GM18951 (cell line): ENCODE measurements around the gene C6orf62.
"Not testable (repeated sequence)": the region's sequence is repeated elsewhere in the genome, so short reads cannot be mapped to it uniquely, and the experiment has no call there.

ENCODE experiments used
- POLR2A ChIP-seq: IDR thresholded peaks from 4 replicates; pipeline ENCODE4 v1.6.1; 2011; ENCODE audit warnings: mild to moderate bottlenecking; ENCODE audit not compliant: insufficient read length, insufficient read depth; ENCODE audit errors: extremely low read depth
- in situ Hi-C: fragments of 300-500 bp; cut with MboI; formaldehyde crosslinking; loops from one replicate; pipeline ENCODE4 v1.12.0; 2022; ENCODE audit warnings: low sequenced_read_pairs, mixed read lengths, inconsistent platforms; ENCODE audit not compliant: unreplicated experiment

C6orf62 gene

GRCh38 chr6:24719125-24719971, at the start of gene C6orf62:
C6orf62 (minus strand) TSS chr6:24719154; CDS start chr6:24718668, 486 bp downstream.
- TF ChIP-seq POLR2A: peak; percentile 25
- in situ Hi-C loops: no loop called here

GRCh38 chr6:24768361-24768760, 49.4 kb upstream of the C6orf62 start:
- TF ChIP-seq POLR2A: no peak
- in situ Hi-C loops: loop anchor here (10.0 kb wide), 1 partner anchor 184 kb away; no protein-coding TSS in a partner anchor

- in situ Hi-C loops: loop anchor here (10.0 kb wide), 1 partner anchor 182 kb away; no protein-coding TSS in a partner anchor
- TF ChIP-seq POLR2A: no peak
These were observed 47.9 kb upstream of the C6orf62 start for GRCh38 chr6:24766680-24767462.

GRCh38 chr6:24765968-24766367, 47.0 kb upstream of the C6orf62 start:
- in situ Hi-C loops: loop anchor here (10.0 kb wide), 1 partner anchor 181 kb away; no protein-coding TSS in a partner anchor

GRCh38 chr6:24764833-24765828, 46.2 kb upstream of the C6orf62 start:
- in situ Hi-C loops: loop anchor here (10.0 kb wide), 1 partner anchor 180 kb away; no protein-coding TSS in a partner anchor

GRCh38 chr6:24763578-24763977, 44.6 kb upstream of the C6orf62 start:
- in situ Hi-C loops: loop anchor here (10.0 kb wide), 1 partner anchor 179 kb away; no protein-coding TSS in a partner anchor
- no peak for TF ChIP-seq POLR2A

GRCh38 chr6:24761851-24762250, 42.9 kb upstream of the C6orf62 start:
- TF ChIP-seq POLR2A: no peak
- in situ Hi-C loops: loop anchor here (10.0 kb wide), 1 partner anchor 177 kb away; no protein-coding TSS in a partner anchor

GRCh38 chr6:24761193-24761835, 42.4 kb upstream of the C6orf62 start:
- in situ Hi-C loops: loop anchor here (10.0 kb wide), 1 partner anchor 177 kb away; no protein-coding TSS in a partner anchor
- no peak for TF ChIP-seq POLR2A

- TF ChIP-seq POLR2A: no peak
- in situ Hi-C loops: loop anchor here (10.0 kb wide), 1 partner anchor 175 kb away; no protein-coding TSS in a partner anchor
These were observed 41.3 kb upstream of the C6orf62 start for GRCh38 chr6:24760210-24760609.

GRCh38 chr6:24759718-24760117, 40.8 kb upstream of the C6orf62 start:
- in situ Hi-C loops: loop anchor here (10.0 kb wide), 1 partner anchor 175 kb away; no protein-coding TSS in a partner anchor
- no peak for TF ChIP-seq POLR2A

- TF ChIP-seq POLR2A: no peak
- in situ Hi-C loops: no loop called here
These were observed 38.7 kb upstream of the C6orf62 start for GRCh38 chr6:24757611-24758010.

- no peak for TF ChIP-seq POLR2A
- in situ Hi-C loops: no loop called here
These were observed 36.3 kb upstream of the C6orf62 start for GRCh38 chr6:24755279-24755678.

GRCh38 chr6:24754378-24754777, 35.4 kb upstream of the C6orf62 start:
- in situ Hi-C loops: not testable (repeated sequence)
